AG08395 (cell line): Measurements from ENCODE around the gene DHX29.

ENCODE experiments used
- DNase-seq: peaks from one replicate; pipeline ENCODE4 v3.0.0; 2012; ENCODE audit warnings: mixed read lengths, low spot score

DHX29 gene

DNA sequence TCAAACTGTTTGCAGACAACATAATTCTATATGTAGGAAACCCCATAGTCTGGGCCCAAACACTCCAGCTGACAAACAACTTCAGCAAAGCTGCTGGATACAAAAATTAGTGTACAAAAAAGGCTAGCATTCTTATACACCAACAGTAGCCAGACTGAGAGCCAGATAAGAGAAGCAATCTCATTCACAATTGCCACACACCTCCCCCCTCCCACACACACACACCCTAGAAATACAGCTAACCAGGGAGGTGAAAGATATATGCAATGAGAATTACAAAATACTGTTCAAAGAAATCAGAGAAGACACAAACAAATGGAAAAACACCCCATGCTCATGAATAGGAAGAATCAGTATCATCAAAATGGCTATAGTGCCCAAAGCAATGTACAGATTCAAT is 9.3 kb upstream of the DHX29 start:
- no peak for DNase-seq

DNA sequence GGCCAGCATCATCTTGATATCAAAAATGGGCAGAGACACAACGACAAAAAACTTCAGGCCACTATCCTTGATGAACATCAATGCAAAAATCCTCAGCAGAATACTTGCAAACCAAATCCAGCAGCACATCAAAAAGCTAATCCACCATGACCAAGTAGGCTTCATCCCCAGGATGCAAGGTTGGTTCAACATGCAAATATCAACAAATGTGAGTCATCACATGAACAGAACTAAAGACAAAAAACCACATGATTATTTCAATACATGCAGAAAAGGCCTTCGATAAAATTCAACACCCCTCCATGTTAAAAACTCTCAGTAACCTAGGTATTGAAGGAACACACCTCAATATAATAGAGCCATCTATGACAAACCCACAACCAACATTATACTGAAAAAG is 8.8 kb upstream of the DHX29 start:
- no peak for DNase-seq

DNA sequence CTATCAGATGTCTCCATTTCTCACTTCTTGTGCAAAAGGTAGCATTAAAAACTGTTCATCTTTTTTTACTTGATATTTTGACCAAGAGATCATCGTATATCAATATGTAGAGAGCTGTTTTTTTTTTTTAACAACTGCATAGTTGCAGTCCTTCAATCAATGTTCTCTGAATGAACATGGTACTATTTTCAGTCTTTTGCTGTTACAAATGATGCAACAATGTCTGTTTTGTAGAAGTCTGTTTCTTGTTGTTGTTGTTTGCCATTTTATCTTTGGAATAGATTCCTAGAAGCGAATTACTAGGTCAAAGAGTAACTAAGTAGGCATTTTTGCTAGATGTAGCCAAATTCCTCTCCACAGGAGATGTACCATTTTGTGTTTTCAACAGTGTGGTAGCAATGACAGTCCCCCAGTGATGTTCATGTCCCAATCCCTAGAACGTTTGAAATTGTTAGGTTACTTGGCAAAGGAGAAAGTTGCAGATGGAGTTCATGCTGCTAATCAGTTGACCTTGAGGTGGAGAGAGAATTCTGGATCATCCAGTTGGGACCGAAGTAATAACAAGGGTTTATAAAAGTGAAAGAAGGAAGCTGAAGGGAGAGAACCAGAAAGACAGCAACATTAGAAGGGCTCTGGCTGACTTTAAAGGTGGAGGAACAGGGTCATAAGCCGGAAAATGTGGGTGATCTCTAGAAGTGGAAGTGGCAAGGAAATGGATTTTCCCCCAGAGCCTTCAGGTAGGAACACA is 6.5 kb upstream of the DHX29 start:
- no peak for DNase-seq

DNA sequence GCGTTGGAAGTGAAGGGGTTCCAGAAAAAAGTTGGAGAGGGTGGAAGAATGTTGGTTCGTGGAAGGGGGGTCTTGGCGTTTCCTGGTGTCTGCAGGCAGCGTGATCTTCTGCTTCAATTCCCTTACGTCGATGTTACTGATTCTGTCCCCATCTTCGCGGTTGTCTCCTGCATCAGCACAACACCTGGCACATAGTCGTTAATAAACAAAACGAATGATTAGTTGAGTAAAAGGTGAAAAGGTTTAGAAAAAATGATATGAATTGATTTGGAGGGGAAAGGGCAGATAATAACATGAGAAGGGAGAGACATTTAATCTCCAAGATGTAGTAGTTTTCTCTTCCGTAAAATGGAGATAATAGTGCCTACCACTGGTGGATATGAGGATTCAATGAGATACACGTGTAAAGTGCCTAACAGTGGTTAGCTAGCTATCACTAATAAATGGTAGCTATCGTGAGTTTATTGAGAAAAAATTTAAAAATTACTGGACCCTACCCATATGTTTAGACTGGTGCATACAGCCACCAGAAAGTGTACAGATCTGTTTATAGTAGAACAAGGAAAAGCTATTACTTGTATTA is 851 bp upstream of the DHX29 start:
- DNase-seq: peak; percentile 9

DNA sequence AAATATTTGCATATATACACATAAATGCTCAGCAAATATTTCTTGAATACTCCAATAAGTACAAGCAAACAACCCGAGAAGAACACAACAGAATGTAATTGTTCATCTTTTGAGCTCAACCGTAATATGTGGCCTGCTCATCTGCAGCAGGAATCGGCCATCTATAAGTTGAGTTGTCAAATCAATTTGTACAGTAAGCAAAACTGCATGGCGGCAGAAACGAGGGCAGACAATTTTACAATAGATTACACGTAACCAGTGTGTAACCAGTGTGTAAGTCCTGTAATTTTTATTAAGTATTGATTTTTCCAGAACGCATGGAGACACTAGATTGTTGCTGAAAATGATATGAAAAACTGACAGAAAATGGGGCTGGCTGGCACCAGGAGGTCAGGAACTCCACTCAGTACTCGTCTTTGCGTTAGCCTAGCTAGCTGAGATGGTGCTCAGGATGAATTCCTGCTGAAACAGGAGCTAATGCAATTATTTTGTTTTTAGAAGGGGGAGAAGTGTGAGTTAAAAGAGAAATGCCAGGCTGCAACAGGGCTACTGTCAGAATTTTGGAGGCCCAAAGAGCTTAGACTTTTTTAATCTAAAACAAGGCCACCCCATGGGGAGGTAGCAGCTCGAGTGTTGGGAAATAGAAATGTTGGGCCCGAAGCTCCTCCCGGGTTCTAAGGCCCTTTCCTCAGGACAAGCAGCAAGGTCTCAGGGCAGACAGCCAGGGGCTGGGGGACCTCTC is 682 bp downstream of the DHX29 start:
- DNase-seq: no peak

DNA sequence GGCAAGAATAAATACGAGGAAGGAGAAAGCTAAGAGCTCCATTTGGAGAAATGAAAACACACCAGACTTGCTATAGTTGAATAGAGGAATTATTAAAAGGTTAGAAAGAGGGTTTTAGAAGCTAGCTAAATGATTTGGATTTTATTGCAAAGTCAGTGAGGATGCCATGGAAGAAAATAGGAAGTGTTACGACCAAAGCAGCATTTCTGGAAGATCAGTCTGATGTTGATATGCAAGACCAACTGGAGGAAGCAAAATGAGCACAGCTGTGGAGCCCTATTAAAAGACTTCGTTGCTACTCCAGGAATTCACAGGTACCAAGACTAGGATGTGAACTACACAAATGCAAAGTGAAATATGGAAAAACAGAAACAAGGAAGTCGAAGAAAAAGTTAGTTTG is 2.1 kb downstream of the DHX29 start:
- no peak for DNase-seq

DNA sequence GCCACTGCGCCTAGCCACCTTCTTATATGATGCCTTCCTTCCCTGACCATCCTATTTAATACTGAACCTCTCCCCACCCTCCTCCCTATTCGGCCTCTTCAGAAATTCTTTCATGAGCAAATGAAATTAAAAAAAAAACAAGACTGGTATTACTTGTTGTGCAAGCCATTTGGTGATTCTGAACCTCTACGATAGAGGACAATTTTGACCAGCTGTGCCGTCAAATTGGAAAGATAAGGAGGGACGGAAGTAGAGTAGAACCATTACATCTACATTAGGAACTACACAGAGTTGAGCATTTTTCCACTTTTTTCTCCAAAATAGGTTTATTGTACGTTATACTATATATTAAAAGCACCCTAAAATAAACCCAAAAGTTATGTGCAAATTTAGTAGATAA is 2.9 kb downstream of the DHX29 start:
- DNase-seq: no peak

DNA sequence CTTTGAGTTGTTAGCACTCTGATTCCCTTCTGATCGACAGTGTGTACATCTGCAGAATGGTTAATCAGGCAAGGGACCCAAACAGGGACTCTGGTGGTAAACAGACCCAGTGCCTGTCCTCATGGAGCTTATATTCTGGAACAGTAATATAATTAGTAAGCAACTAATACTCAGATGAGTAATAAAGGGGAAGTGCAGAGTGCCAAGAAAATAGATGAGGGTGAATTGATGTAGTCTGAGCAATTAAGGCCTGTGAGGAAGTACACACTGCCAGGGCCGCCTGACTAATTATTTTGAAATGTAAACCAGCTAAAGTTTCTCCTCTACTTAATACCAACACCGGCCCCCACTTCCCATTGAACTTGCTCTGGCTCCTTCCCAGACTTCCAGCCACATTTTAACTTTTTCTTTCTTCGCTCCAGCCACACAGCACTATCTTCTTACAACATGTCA is 4.2 kb downstream of the DHX29 start:
- peak; percentile 89 for DNase-seq

DNA sequence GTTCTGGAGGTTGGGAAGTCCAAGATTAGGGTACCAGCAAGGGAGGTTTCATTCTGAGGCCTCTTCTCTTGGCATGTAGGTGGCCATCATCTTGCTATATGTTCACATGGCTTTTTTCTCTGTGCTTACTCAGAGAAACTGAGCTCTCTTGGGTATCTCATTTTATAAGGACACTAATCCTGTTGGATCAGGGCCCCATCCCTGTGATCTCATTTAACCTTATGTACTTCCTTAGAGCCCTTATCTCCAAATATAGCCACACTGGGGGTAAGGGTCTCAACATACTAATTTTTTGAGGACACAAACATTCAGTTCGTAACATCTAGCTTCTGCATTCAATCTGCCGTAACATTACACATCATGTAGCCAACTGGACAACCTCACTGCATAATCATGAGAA is 6.6 kb downstream of the DHX29 start:
- DNase-seq: no peak

DNA sequence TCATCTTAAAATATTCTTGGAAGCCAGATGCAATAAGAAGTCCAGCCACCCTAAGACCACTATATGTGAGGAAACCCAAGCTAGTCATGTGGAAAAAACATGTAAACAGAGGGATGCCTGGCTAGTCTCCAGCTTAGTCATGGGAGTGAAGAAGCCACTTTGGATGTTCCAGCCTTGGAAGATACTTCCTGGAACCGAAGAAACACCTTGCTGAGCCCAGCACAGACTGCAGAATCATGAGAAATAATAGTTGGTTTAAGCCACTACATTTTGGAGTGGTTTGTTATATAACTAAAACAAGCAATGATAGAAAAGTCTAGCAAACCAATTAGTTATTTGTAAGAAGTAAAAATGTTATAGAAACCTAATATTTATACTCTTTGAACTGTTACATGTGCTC is 12.6 kb downstream of the DHX29 start:
- no peak for DNase-seq

DNA sequence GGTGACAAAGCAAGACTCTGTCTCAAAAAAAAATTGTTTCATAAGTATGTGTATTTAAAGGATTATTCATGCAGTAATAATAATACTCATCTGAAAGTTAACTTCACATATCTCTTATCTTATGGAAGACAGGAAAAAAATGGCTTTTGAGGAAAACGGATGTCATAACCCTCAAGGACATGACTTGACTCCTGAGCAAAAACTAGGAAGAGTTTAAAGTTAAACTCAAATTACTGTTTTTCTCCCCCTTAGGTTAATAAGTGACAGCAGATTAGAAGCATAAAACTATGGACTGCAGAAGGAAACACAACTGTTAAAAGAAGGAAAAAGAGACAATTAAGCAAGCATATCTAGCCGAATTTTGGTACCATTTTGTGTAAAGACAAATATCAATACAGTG is 16.5 kb downstream of the DHX29 start:
- no peak for DNase-seq

DNA sequence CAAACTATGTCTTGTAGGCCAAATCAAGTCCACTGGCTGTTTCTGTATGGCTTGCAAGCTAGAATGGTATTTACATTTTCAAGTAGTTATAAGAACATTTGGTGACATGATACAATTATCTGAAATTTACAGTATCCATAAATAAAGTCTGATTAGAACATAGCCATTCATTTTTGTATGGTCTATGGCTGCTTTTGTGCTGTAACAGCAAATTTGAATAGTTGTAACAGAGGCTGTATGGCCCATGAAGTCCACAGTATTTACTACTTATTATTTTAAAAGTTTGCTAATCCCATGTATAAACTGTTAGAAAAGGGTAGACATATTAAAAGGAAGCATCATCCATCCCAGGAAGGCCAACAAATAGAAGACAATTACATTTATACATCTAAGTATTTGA is 17.7 kb downstream of the DHX29 start:
- no peak for DNase-seq

DNA sequence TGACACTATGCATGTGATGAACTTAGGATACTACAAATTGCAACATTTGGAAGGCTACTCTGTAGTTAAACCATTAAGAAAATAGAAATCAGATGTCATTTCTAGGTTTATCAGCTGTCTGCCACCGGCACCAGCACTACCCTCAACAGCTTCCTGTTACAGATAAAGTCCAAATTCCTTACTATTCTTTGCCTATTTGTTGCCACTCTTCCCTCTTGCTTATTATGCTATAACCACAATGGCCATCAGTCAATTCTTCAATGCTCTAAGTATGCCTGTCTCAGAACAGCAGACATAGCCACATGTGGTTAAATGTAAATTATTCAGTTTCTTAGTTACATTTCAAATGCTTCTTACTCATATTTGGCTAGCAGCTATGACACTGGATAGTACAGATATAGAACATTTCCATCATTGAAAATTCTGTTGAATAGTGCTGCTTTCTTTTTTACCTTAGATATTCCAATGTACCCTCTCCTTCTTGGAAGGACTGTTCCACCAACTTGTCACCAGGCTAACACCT is 21.0 kb downstream of the DHX29 start:
- no peak for DNase-seq

DNA sequence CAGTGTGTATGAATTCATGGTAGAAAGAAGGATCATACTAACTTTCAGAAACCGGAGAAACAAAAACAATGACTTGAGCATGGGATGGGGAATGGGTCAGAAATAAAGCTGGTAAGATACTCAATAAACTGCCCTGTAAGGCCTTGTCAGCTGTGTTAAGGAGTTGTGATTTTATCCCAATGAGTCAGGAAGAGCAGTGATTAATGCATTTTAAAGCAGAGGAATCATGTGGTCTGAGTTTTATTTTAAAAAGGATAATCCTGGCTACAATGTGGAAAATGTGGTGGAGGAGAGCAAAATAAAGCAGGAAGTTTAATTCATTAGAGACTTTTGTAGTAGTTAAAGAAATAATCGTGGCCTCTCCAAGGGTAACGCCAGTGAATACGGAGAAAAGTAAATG is 28.7 kb downstream of the DHX29 start:
- DNase-seq: peak; percentile 25

DNA sequence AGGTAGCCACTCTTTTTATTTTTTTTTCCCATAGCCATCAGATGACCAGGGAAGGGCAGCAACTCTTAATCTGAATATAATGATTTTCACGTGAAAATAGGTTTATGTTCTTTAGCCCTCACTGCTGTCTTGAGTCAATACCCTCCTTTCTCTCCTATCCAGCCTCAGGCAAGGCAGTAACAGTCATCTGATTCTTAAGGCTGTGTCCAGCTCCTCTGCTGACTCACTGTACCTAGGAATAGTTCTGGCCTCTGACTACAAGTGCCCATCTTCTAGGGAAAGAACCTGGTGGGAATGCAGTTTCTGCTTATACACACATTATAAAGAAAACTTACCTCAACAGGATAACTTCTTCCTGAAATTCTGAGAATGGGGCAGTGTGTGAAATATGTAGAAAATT is 30.7 kb downstream of the DHX29 start:
- DNase-seq: peak; percentile 16

DNA sequence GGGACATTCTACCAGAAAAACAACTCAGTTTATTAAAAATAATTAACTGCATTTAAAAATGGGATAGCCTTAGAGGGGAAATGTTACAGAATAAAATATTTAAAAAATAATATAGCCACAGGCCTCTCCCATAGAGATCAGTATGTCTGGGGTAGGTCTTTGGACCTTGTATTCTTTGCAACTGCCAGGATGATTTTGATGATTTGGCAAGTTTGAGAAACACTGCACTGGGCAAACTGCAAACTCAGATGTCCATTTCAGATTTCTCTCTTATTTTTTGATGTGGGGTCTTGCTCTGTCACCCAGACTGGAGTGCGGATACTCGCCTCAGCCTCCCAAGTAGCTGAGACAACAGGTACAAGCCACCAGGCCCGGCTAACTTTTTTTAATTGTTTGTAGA is 49.2 kb downstream of the DHX29 start:
- DNase-seq: no peak

DNA sequence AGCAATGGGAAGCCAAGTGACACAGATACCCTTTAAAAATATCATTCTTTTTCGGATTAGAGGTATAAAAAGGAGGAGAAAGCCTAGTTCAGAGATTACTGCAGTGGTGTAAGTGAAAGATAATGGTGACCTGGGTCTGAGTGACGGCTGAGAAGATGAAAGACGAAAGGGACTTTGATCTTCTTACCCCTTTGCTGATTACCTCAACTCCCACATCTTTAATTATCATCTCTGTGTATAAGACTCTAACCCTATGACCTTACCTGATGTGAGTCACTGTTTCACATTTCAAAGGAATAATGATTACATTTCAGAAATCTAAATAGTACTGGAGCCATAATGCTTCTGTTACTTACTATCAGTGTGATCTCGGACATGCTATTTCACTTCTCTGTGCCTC is 52.7 kb downstream of the DHX29 start:
- DNase-seq: no peak

DNA sequence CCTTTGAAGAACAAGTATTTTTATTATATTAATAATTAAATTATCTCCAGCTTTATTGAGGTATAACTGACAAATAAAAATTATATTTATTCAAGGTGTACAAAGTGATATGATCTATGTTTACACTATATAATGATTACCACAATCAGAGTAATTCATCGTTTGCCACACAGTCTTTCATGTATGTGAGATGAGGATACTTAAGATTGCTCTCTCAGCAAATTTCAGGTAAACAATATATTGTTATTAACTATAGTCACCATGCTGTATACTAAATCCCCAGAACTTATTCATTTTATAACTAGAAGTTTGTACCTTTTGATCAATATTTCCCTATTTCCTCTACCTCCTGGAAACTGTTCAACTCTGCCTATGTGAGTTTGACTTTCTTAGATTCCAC is 57.4 kb downstream of the DHX29 start:
- no peak for DNase-seq

DNA sequence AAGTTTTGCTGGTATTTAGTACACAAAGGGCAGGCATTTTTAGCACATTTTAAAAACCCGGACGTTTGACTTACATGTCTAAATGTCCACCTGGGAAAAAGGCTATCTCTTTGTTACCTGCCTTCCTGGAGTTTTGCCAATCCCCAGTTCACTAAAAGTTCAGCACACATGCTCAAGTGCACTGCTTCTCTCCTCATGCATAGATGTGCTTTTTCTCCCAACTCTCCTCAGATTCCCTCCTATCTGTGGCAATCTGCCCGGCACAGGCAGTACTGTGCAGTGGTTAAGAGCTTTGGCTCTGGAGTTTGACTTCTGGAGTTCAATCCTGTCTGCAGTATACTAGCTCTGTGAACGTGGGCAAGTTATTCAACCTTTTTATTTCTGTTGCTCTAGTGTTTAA is 65.7 kb downstream of the DHX29 start:
- DNase-seq: no peak

DNA sequence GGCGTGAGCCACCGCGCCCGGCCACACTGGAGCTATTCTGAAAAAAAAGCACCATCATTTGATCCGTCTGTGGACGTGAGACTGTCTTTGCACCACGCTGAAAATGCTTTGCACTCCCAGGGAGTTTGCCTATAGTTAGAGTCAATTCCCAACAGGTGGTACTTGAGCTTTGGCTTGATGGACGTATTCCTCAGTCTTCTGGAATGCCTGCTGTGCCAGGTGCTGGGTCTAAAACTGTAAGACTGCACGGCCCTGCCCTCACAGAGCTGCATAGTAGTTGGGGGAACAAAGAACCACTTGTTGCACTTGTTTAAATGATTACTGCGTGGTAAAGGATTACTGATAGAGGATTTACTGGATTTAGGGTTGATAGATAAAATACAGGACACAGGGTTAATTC is 70.7 kb downstream of the DHX29 start:
- no peak for DNase-seq

DNA sequence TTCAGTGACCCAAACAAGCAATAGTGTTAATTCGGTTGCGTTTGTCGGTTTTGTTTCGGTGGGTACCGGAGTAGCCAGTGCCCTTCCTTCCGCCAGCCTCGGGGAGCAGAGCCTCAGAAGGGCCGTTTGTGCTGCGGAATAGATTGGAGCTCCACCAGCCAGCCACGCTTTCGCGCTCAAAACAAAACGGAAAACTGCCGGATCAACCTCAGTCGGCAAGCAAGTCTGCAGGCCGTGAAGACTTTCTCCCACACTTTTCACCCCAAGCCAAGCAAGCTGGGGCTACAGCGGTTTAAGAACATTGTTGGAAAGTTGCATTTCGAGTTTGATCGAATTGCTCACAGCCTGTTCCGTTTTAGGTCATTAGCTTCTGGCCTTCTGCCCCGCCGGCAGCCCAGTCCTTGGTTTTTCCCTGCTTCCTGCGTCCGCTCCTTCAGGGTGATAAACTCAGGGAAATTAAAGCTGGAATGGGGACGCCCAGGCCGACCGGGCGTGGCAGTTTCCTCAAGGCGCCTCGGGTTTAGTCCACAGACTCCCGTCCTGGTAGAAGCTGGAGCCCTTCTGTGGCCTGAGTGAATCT is 73.3 kb downstream of the DHX29 start:
- no peak for DNase-seq

DNA sequence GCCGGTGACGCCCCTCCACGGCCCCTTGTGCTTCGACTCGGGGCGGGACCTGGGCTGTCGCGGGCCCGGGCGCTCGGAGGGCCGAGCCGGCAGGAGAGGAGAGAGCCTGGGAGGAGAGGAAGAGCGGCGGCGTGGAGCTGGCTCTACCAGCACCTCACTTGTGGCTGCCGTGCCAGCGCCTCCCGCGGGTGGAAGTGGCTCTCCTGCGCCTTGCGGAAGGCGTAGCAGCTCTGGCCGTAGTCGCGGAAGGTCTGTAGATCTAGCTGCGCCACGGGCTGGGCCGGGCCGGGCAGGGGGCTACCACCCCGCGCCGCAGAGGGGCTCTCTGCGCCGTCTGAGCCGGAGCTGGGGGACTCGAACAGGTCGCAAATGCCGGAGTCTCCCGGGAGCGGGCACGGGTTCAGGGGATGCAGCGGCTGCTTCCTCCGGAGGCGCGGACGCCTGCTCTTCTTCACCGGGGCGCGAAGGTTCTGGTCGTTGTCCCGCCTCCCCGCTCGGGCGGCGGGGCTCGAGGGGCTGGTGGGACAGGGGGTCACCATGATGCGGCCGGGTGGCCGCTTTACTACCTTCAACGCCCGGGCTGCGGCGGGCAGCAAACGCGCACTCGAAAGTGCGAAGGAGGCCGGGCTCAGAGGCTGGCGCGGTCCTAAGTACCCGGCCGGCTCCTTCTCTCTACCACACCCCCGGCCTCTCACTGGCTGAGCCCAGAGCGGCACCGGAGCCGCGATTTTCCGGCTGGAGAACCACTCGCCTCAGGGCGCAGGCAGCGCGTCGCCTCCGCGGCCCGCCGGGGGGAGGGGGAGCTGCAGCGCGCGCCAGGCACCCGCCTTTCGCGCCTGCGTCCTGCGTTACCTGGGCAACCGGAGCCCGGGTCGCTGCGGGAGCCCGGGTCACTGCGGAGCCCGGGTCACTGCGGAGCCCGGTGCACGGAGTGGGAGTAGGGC is 74.2 kb downstream of the DHX29 start, which contains the start of gene CCNO:
Gene CCNO (minus strand): TSS at position 624 of the 944 bp plus-strand sequence. CDS start 85 bp downstream, at position 539.
- peak; percentile 77 for DNase-seq
